Measurements from ENCODE around the gene XPR1. TPM values are rescaled to one million over a fixed set of nuclear protein-coding genes. Genes with fewer than 3 reads are reported as not detected.
"Not testable (repeated sequence)": the region's sequence is repeated elsewhere in the genome, so short reads cannot be mapped to it uniquely, and the experiment has no call there.

XPR1 gene
- polyA plus RNA-seq, 3 donors = 32.7 to 43.1 (median 37.4) TPM

GRCh38 chr1:180777072-180777689, 145.4 kb downstream of the XPR1 start:
- DNase-seq = no peak

- DNase-seq = no peak
Measured at GRCh38 chr1:180778782-180779398, 147.1 kb downstream of the XPR1 start.

GRCh38 chr1:180779584-180779983, 147.8 kb downstream of the XPR1 start:
- DNase-seq = no peak

- no peak for DNase-seq
Measured at GRCh38 chr1:180781718-180782117, 149.9 kb downstream of the XPR1 start.

- DNase-seq = no peak
Measured at GRCh38 chr1:180785291-180785690, 153.5 kb downstream of the XPR1 start.

- no peak for DNase-seq
Measured at GRCh38 chr1:180785887-180786286, 154.1 kb downstream of the XPR1 start.

- DNase-seq = no peak
Measured at GRCh38 chr1:180786624-180787023, 154.8 kb downstream of the XPR1 start.

GRCh38 chr1:180787628-180788307, 155.9 kb downstream of the XPR1 start:
- no peak for DNase-seq

GRCh38 chr1:180789460-180789859, 157.6 kb downstream of the XPR1 start:
- no peak for DNase-seq

- not testable (repeated sequence) for DNase-seq
Measured at GRCh38 chr1:180791152-180791551, 159.3 kb downstream of the XPR1 start.

GRCh38 chr1:180791806-180792205, 160.0 kb downstream of the XPR1 start:
- no peak for DNase-seq

GRCh38 chr1:180793451-180793850, 161.6 kb downstream of the XPR1 start:
- no peak for DNase-seq

GRCh38 chr1:180796897-180797640, 165.2 kb downstream of the XPR1 start:
- no peak for DNase-seq

GRCh38 chr1:180800945-180801344, 169.1 kb downstream of the XPR1 start:
- no peak for DNase-seq

GRCh38 chr1:180802813-180803212, 171.0 kb downstream of the XPR1 start:
- no peak for DNase-seq

- no peak for DNase-seq
Measured at GRCh38 chr1:180805316-180805715, 173.5 kb downstream of the XPR1 start.

- no peak for DNase-seq
Measured at GRCh38 chr1:180811298-180811697, 179.5 kb downstream of the XPR1 start.

GRCh38 chr1:180811886-180812285, 180.1 kb downstream of the XPR1 start:
- DNase-seq = no peak

GRCh38 chr1:180814258-180814657, 182.4 kb downstream of the XPR1 start:
- no peak for DNase-seq

GRCh38 chr1:180815188-180815587, 183.4 kb downstream of the XPR1 start:
- DNase-seq = no peak

- DNase-seq = no peak
Measured at GRCh38 chr1:180816132-180816531, 184.3 kb downstream of the XPR1 start.

GRCh38 chr1:180821970-180822369, 190.1 kb downstream of the XPR1 start:
- no peak for DNase-seq

- not testable (repeated sequence) for DNase-seq
Measured at GRCh38 chr1:180831507-180831906, 199.7 kb downstream of the XPR1 start.

All from renal pelvis (tissue), 4 donors.